ENCODE results near the gene NSMCE4A.

Gene NSMCE4A

GRCh38 chr10:121914661-121915060 lies 60.4 kb downstream of the NSMCE4A start:
- WGBS: 96% methylated on average over 6 of the region's 6 CpGs
- Histone ChIP-seq H3K36me3 (ENCODE audit: insufficient read depth, low read length) (peaks cover 63% of the 10 kb centered on the region), H3K27ac (ENCODE audit: low read depth, low read length) (no peak overlapping the region), H3K27me3 (ENCODE audit: insufficient read depth, low read length) (no peaks in the 10 kb centered on the region), H3K4me3 (ENCODE audit: low read length) (no peak overlapping the region), H3K9me3 (ENCODE audit: insufficient read depth, low read depth, low read length) (no peaks in the 10 kb centered on the region), H3K4me1 (ENCODE audit: insufficient read depth, low read length) (no peaks in the 10 kb centered on the region), H3K9ac (ENCODE audit: low read depth, low read length) (no peak overlapping the region)

GRCh38 chr10:121911421-121911697 lies 63.7 kb downstream of the NSMCE4A start:
- Histone ChIP-seq H3K4me1 (ENCODE audit: insufficient read depth, low read length) (no peaks in the 10 kb centered on the region), H3K9ac (ENCODE audit: low read depth, low read length) (no peak overlapping the region), H3K9me3 (ENCODE audit: insufficient read depth, low read depth, low read length) (no peaks in the 10 kb centered on the region), H3K36me3 (ENCODE audit: insufficient read depth, low read length) (peaks cover 70% of the 10 kb centered on the region), H3K4me3 (ENCODE audit: low read length) (no peak overlapping the region), H3K27ac (ENCODE audit: low read depth, low read length) (no peak overlapping the region), H3K27me3 (ENCODE audit: insufficient read depth, low read length) (no peaks in the 10 kb centered on the region)
- 92% methylated on average over 2 of the region's 2 CpGs for WGBS

- WGBS: 97% methylated on average over 5 of the region's 5 CpGs
- H3K4me1 ChIP-seq (ENCODE audit: insufficient read depth, low read length): no peaks in the 10 kb centered on the region
- no peak overlapping the region for H3K27ac ChIP-seq (ENCODE audit: low read depth, low read length)
- H3K4me3 ChIP-seq (ENCODE audit: low read length): no peak overlapping the region
- H3K27me3 ChIP-seq (ENCODE audit: insufficient read depth, low read length): no peaks in the 10 kb centered on the region
- H3K9ac ChIP-seq (ENCODE audit: low read depth, low read length): no peak overlapping the region
- peaks cover 74% of the 10 kb centered on the region for H3K36me3 ChIP-seq (ENCODE audit: insufficient read depth, low read length)
- H3K9me3 ChIP-seq (ENCODE audit: insufficient read depth, low read depth, low read length): no peaks in the 10 kb centered on the region
Measured at GRCh38 chr10:121910673-121911420, 64.2 kb downstream of the NSMCE4A start.
